Activated B cell treated with CpG ODN at 0.5 μM for 24 hours (primary cell): ENCODE data around the gene L3MBTL1. TPM values are rescaled to one million over a fixed set of nuclear protein-coding genes. Genes with fewer than 3 reads are reported as not detected.
"Not testable (repeated sequence)": the region's sequence is repeated elsewhere in the genome, so short reads cannot be mapped to it uniquely, and the experiment has no call there.

Experiments used
- ATAC-seq: fragments of 200-7000 bp; cut with Tn5 transposase; one replicate; pipeline ENCODE4 v1.10.0; 2021; ENCODE audit warnings: low read depth, mild to moderate bottlenecking, moderate library complexity
- CTCF ChIA-PET: fragments of 350-600 bp; sonication (Branson Sonifier 250); formaldehyde crosslinking; loops from one replicate; lab custom pipeline; 2021; ENCODE audit warnings: antibody characterized with exemption; lab: Charles Lee
- POLR2A ChIA-PET: fragments of 350-600 bp; sonication (Branson Sonifier 250); formaldehyde crosslinking; loops from one replicate; lab custom pipeline; 2021; ENCODE audit warnings: antibody characterized with exemption; lab: Charles Lee
- DNase-seq: peaks from one replicate; pipeline ENCODE4 v3.0.0; 2022
- H3K27ac Mint-ChIP-seq: one replicate; pipeline ENCODE4 v1.8.0; 2020; ENCODE audit warnings: mixed read lengths
- H3K27me3 Mint-ChIP-seq: one replicate; pipeline ENCODE4 v1.8.0; 2021; ENCODE audit warnings: mixed read lengths
- H3K36me3 Mint-ChIP-seq: one replicate; pipeline ENCODE4 v1.8.0; 2021; ENCODE audit warnings: low read depth, mixed read lengths
- H3K4me1 Mint-ChIP-seq: one replicate; pipeline ENCODE4 v1.8.0; 2021; ENCODE audit warnings: mixed read lengths
- H3K4me3 Mint-ChIP-seq: one replicate; pipeline ENCODE4 v1.8.0; 2020; ENCODE audit warnings: mild to moderate bottlenecking, mixed read lengths
- H3K9me3 Mint-ChIP-seq: one replicate; pipeline ENCODE4 v1.8.0; 2020; ENCODE audit warnings: mixed read lengths
- CTCF ChIP-seq: fragments of 200-600 bp; IDR thresholded peaks from one replicate; pipeline ENCODE4 v1.8.0; 2022; ENCODE audit warnings: antibody characterized with exemption, mild to moderate bottlenecking
- intact Hi-C: fragments of 100-400 bp; cut with micrococcal nuclease; formaldehyde crosslinking; loops from one replicate; pipeline ENCODE4 v1.15.1; 2024
- total RNA-seq: library from RNA; stranded (reverse); gene quantifications from 2 replicates; pipeline ENCODE4 v1.2.3, GENCODE V29; 2022

Gene L3MBTL1
- total RNA-seq, 1 donor from 2014 or later: 22.5 TPM

- Mint-ChIP-seq H3K36me3 (no peaks in the 10 kb centered on the region), H3K4me1 (no peaks in the 10 kb centered on the region), H3K27ac (no peak overlapping the region), H3K4me3 (no peak overlapping the region), H3K27me3 (peaks cover 2% of the 10 kb centered on the region), H3K9me3 (no peaks in the 10 kb centered on the region)
- ATAC-seq (no peak), DNase-seq (no peak)
- TF ChIP-seq CTCF: no peak
- ChIA-PET POLR2A (no interaction called here), CTCF (no interaction called here)
- intact Hi-C loops: no loop called here
Observed at GRCh38 chr20:43583982-43584432, 76.5 kb downstream of the L3MBTL1 start.

GRCh38 chr20:43584448-43585136 is 77.1 kb downstream of the L3MBTL1 start:
- ChIA-PET CTCF (no interaction called here), POLR2A (interaction anchor here (0.7 to 1.3 kb wide), 2 partner anchors 16 to 83 kb away, joined by 3 to 4 read pairs; no protein-coding TSS in a partner anchor)
- ATAC-seq (no peak), DNase-seq (no peak)
- Mint-ChIP-seq H3K27ac (no peak overlapping the region), H3K4me3 (no peak overlapping the region), H3K9me3 (no peaks in the 10 kb centered on the region), H3K27me3 (peaks cover 2% of the 10 kb centered on the region), H3K4me1 (peaks cover under 1% of the 10 kb centered on the region), H3K36me3 (no peaks in the 10 kb centered on the region)
- no peak for TF ChIP-seq CTCF
- intact Hi-C loops: no loop called here

- H3K27ac Mint-ChIP-seq: no peak overlapping the region
- ATAC-seq: no peak
- peaks cover 5% of the 10 kb centered on the region for H3K36me3 Mint-ChIP-seq
- H3K9me3 Mint-ChIP-seq: no peaks in the 10 kb centered on the region
- no peak for TF ChIP-seq CTCF
- POLR2A ChIA-PET: interaction anchor here (0.6 to 0.7 kb wide), 3 partner anchors 35 to 96 kb away, joined by 3 read pairs; no protein-coding TSS in a partner anchor
- H3K4me3 Mint-ChIP-seq: no peak overlapping the region
- H3K27me3 Mint-ChIP-seq: peaks cover 2% of the 10 kb centered on the region
- CTCF ChIA-PET: no interaction called here
- no peak for DNase-seq
- intact Hi-C loops: no loop called here
- H3K4me1 Mint-ChIP-seq: peaks cover 17% of the 10 kb centered on the region
Observed at GRCh38 chr20:43586641-43587040, 79.1 kb downstream of the L3MBTL1 start.

GRCh38 chr20:43588526-43588925 is 81.0 kb downstream of the L3MBTL1 start:
- CTCF ChIA-PET: interaction anchor here (0.6 kb wide), 1 partner anchor 50 kb away, joined by 3 read pairs; no protein-coding TSS in a partner anchor
- H3K4me3 Mint-ChIP-seq, ATAC-seq, H3K36me3 Mint-ChIP-seq, H3K27me3 Mint-ChIP-seq, intact Hi-C loops, H3K27ac Mint-ChIP-seq, H3K9me3 Mint-ChIP-seq, DNase-seq: not testable (repeated sequence)
- POLR2A ChIA-PET: interaction anchor here (0.5 to 2.9 kb wide), 2 partner anchors 130 to 1000 kb away, joined by 5 to 21 read pairs; partner anchors contain the start of gene SRSF6
- peaks cover 17% of the 10 kb centered on the region for H3K4me1 Mint-ChIP-seq

GRCh38 chr20:43590036-43590391 is 82.5 kb downstream of the L3MBTL1 start:
- POLR2A ChIA-PET: interaction anchor here (1.3 to 2.9 kb wide), 8 partner anchors 16 to 886 kb away, joined by 3 to 21 read pairs (median 4); partner anchors contain the start of genes MYBL2, SRSF6 and TTPAL
- Mint-ChIP-seq H3K4me1 (peaks cover 17% of the 10 kb centered on the region), H3K4me3 (peak overlapping the region; percentile 94), H3K27me3 (peaks cover 2% of the 10 kb centered on the region), H3K36me3 (peaks cover 13% of the 10 kb centered on the region), H3K9me3 (no peaks in the 10 kb centered on the region), H3K27ac (peak overlapping the region; percentile 95)
- ATAC-seq: no peak
- no peak for TF ChIP-seq CTCF
- CTCF ChIA-PET: interaction anchor here (1.2 to 2.7 kb wide), 3 partner anchors 52 to 102 kb away, joined by 3 to 10 read pairs (median 4); no protein-coding TSS in a partner anchor
- DNase-seq: no peak
- intact Hi-C loops: loop anchor here (1.0 to 2.0 kb wide), 6 partner anchors 76 to 621 kb away; partner anchors contain the start of genes MYBL2, OSER1 and SRSF6
